WI38 (cell line): Measurements from ENCODE around the gene LITAFD.
A peak's percentile ranks its signal among the peaks of the same experiment; 100 is the strongest.

Source experiments
- H3K4me3 ChIP-seq: 2 replicates; pipeline ENCODE4 v1.5.1; 2011; ENCODE audit warnings: low read depth, mild to moderate bottlenecking, control low read depth, low read length
- CTCF ChIP-seq: IDR thresholded peaks from 2 replicates; pipeline ENCODE4 v1.5.1; 2012; ENCODE audit warnings: low read depth, mild to moderate bottlenecking, control low read depth, low read length

The LITAFD gene

DNA sequence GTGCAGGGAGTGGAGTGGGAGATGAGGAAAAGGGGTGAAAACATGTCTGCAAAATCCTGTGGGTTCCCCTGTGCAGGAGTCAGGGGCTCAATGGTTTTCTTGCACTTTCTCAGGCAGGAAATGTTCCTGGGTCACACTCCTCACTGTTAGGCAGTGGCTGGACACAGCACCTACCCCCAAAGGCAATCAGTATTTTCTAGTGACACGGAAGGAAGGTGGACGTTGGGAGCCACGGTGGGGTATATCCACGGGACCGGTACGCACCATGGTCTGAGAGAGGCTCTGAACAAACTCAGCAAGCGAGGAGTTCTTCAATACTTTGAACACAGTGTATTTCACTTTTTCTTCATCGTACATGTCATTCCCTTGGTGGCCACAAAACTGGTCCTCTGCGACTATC lies 20.9 kb downstream of the LITAFD start:
- H3K4me3 ChIP-seq: no peak overlapping the region
- TF ChIP-seq CTCF: no peak

DNA sequence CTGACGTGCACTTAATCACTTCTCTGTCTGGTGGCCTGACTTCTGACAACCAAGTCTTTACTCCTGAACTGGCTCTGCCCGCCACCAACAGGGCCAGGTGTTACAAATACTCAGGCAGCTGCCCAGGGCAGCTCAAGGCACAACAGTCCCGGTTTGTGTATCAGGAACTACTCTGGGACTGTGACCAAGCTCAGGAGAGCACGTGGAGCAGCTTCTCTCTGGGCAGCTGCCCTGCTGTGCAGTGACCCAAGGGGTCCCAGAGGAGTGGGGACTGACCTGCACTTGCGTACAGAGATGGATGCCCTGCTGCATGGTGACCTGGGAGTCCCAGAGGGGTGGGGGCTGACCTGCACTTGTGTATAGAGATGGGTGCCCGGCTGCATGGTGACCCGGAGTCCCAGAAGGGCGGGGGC lies 21.9 kb downstream of the LITAFD start:
- no peak overlapping the region for H3K4me3 ChIP-seq
- TF ChIP-seq CTCF: no peak

DNA sequence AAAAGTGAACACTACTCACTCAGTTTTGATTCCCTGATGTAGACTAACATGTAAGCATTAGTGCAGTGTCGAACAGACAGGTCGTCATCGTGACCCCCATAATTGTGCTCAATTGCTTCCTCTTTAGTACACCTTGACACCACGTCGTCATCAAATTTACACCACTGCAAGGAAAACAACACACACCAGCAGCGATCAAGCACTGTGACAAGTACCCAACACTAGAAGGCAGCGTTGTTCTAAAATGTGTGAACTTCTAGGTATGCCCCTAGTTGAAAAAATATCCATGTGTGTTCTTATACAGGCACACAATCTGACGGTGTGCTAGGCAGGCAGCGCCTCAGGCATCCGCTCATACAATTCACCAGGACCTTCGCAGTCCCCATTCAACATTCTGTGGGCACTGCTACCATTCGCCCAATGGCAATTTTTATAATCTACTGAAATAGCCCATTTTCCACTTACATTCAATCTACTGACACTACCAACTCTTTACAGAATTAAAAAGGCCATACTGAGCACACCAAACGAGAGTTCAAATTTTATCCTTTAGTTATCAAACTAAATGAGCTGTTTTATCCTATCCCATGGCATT lies 23.1 kb downstream of the LITAFD start:
- H3K4me3 ChIP-seq: no peak overlapping the region
- TF ChIP-seq CTCF: peak; percentile 22; the same call in 1 of the 2 replicates

GRCh38 chr16:8905795-8906591 lies 23.8 kb downstream of the LITAFD start:
- TF ChIP-seq CTCF: peak; percentile 23; the same call in 1 of the 2 replicates
- no peak overlapping the region for H3K4me3 ChIP-seq

- H3K4me3 ChIP-seq: no peak overlapping the region
- no peak for TF ChIP-seq CTCF
Measured at GRCh38 chr16:8907096-8907495, 24.9 kb downstream of the LITAFD start.

DNA sequence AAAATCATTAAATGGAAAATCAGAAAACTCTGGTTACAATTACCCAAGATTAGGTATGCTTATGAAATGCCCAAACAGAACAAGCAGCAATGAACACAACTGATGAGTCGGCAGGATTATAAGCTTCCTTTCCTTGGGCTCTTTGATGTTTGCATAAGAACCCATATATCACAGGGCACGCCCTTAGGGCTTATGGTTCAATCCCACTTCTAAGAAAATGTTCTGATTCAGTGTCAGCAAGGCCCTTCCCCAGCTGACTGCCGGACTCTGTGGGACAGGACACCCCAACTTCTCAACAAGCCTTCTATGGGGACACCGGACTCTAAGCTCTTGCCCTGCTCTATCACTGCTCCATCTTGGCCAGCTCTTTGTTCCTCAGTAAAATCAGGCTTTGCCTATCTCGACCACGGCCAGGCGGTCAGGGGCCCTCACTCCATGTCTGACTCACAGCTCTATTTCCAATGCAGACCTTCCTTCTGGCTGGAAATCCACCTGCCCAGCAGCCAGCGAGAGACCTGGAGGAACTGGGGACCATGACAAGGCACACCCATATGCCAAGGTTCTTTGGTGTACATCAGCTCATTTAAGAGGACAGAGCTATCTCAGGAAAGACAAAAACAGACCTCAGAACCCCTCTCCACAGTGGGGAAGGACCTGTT lies 26.8 kb downstream of the LITAFD start:
- H3K4me3 ChIP-seq: no peak overlapping the region
- TF ChIP-seq CTCF: no peak

DNA sequence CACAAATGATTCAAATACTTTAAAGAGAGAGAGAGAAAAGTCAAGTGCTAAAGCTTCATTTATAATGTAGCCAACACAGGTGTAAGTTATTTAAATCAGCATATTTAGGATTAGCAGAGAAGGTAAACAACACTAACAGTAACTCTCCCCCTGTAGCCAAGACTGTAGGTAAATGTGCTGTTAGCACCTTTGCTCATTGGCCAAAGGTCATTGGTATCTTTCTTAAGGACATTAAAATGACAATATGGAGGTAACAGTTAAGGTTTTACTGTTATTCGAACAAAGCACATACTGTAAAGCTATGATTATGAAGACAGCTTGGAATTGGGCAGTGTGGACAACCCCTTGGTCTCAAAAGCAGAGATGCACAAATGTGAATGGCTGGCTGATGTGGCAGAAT lies 28.7 kb downstream of the LITAFD start:
- no peak overlapping the region for H3K4me3 ChIP-seq
- TF ChIP-seq CTCF: no peak
